GM19324 (cell line): ENCODE data around the gene DDT.
"Not testable (repeated sequence)": the region's sequence is repeated elsewhere in the genome, so short reads cannot be mapped to it uniquely, and the experiment has no call there.

Experiments
- ATAC-seq: cut with Tn5 transposase; IDR thresholded peaks from one replicate; pipeline ENCODE4 v1.9.1; 2021; ENCODE audit warnings: mild to moderate bottlenecking, moderate library complexity; ENCODE audit not compliant: unreplicated experiment, low FRiP score

DDT gene

GRCh38 chr22:23974345-23974744 is at the start of gene DDT:
TSS of gene DDT (minus strand) at chr22:23974441. CDS start at chr22:23974414, 27 bp downstream.
- peak; percentile 77 for ATAC-seq

- ATAC-seq: no peak
Observed at GRCh38 chr22:24023204-24023789, 49.1 kb upstream of the DDT start.

- ATAC-seq: no peak
Observed at GRCh38 chr22:24021304-24021703, 47.1 kb upstream of the DDT start.

- ATAC-seq: no peak
Observed at GRCh38 chr22:24016156-24016555, 41.9 kb upstream of the DDT start.

GRCh38 chr22:24011735-24012068 is 37.5 kb upstream of the DDT start:
- no peak for ATAC-seq

- no peak for ATAC-seq
Observed at GRCh38 chr22:24010018-24010391, 35.8 kb upstream of the DDT start.

GRCh38 chr22:24009227-24010017 is 35.2 kb upstream of the DDT start:
- no peak for ATAC-seq

GRCh38 chr22:24008381-24009226 is 34.4 kb upstream of the DDT start:
- no peak for ATAC-seq

GRCh38 chr22:24008022-24008283 is 33.7 kb upstream of the DDT start:
- no peak for ATAC-seq

GRCh38 chr22:24007253-24008021 is 33.2 kb upstream of the DDT start:
- ATAC-seq: no peak

- no peak for ATAC-seq
Observed at GRCh38 chr22:24006914-24007214, 32.6 kb upstream of the DDT start.

- no peak for ATAC-seq
Observed at GRCh38 chr22:24006207-24006913, 32.1 kb upstream of the DDT start.

GRCh38 chr22:24005201-24005600 is 31.0 kb upstream of the DDT start, which contains the start of gene GSTT4:
TSS of gene GSTT4 (minus strand) at chr22:24005453. CDS start at chr22:24005356, 97 bp downstream.
- no peak for ATAC-seq

GRCh38 chr22:24003887-24004286 is 29.6 kb upstream of the DDT start:
- no peak for ATAC-seq

- ATAC-seq: no peak
Observed at GRCh38 chr22:24002851-24003250, 28.6 kb upstream of the DDT start.

- ATAC-seq: no peak
Observed at GRCh38 chr22:24002272-24002671, 28.0 kb upstream of the DDT start.

- no peak for ATAC-seq
Observed at GRCh38 chr22:24001314-24001713, 27.1 kb upstream of the DDT start.

- not testable (repeated sequence) for ATAC-seq
Observed at GRCh38 chr22:23999779-24000178, 25.5 kb upstream of the DDT start.

- no peak for ATAC-seq
Observed at GRCh38 chr22:23997092-23997491, 22.9 kb upstream of the DDT start.

GRCh38 chr22:23993581-23994177 is 19.4 kb upstream of the DDT start:
- not testable (repeated sequence) for ATAC-seq
